ENCODE results near the gene DIS3L.
A peak's percentile ranks its signal among the peaks of the same experiment; 100 is the strongest.
"Not testable (repeated sequence)": the region's sequence is repeated elsewhere in the genome, so short reads cannot be mapped to it uniquely, and the experiment has no call there.

The DIS3L gene

GRCh38 chr15:66278056-66278455 lies 15.3 kb upstream of the DIS3L start:
- DNase-seq (ENCODE audit: low spot score), result no peak

DNA sequence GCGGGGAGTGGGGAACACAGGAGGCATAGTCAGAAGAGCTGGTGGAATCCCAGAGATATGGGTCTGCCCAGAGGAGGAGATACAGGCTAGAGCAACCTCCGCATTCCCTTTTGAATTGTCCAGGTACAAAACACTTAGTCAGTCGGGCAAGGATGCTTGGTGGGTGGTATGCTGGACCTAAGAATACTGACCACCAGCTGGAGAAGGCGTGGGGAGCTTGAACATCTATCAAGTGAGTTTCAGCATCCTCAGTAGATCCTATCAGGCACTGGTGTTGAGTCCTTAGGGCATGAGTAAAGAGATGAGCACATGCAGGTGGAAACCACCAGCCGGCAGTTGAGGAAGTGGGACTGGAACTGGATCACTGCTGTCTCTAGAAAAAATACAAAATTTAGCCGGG lies 14.7 kb upstream of the DIS3L start:
- DNase-seq (ENCODE audit: low spot score), result no peak

DNA sequence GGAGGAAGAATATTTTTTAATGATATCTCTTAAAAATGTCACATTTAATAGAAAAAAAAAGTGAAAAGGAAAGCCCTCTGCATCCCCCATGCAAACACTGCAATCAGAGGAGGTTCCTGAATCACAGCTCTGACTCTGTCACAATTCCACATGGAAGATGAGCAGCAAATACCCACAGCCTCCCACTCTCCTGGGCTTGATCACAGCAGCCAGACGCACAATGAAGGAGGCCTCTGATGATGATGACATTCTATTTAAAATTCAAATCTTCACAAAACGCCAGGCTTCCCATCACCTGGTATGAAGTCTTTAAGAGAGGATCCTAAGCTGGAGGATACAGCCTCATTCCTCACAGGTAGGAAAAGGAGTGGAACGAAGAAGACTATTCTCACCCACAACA lies 9.1 kb upstream of the DIS3L start:
- DNase-seq (ENCODE audit: low spot score), result no peak

DNA sequence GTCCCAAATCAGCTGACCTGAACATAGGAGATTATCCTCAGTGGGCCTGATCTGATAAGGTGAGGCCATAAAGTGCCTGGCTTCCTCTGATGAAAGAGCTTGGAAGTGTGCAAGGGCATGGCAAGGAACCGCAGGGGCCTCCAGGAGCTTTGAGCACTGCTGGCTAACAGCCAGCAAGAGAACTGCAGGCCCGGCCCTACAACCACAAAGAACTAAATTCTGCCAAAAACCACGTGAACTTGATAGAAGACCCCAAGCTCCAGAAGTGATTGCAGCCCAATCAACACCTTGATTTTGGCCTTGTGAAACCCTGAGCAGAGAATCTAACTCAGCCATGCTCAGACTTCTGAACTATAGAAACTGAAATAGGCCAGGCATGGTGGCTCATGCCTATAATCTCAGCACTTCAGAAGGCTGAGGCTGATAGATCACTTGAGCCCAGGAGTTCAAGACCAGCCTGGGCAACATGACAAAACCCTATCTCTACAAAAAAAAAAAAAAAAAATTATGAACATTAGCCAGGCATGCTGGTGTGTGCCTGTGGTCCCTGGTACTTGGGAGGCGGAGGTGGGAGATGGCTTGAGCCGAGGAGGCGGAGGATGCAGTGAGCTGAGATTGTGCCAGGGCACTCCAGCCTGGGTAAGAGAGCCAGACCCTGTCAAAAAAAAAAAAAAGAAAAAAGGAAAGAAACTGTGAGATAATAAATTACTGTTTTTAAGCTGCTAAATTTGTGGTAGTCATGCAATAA lies 7.7 kb upstream of the DIS3L start:
- no peak for DNase-seq (ENCODE audit: low spot score)

DNA sequence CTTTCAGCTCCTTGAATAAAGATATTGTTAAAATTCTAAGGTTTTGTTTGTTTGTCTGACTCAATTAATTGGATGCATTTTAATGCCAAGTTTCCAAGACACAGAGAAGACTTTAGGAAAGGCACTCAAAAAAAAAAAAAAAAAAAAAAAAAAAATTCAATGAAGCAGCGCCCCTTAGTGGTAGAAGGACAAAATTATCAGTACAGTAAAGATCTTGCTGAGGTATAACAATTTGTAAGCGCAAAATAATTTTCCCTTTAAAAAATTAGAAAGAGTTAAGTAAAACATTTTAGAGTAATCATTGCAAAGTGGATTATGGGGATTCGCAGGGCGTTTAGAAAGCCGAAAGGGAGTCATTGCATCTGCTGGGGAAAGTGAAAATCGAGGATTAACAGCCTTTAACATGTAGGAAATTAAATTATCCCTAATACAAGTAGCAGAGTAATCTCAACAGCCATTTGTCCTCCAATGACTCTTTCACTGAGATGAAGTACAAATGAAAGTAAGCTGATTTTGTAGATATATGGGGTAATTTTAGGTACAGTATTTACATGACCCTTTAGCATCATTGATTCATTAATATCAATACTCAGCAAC lies 5.8 kb upstream of the DIS3L start:
- DNase-seq (ENCODE audit: low spot score), result peak; percentile 5

- DNase-seq (ENCODE audit: low spot score), result no peak
Observed at GRCh38 chr15:66288093-66288492, 5.3 kb upstream of the DIS3L start.

GRCh38 chr15:66288551-66289185 lies 4.7 kb upstream of the DIS3L start:
- no peak for DNase-seq (ENCODE audit: low spot score)

DNA sequence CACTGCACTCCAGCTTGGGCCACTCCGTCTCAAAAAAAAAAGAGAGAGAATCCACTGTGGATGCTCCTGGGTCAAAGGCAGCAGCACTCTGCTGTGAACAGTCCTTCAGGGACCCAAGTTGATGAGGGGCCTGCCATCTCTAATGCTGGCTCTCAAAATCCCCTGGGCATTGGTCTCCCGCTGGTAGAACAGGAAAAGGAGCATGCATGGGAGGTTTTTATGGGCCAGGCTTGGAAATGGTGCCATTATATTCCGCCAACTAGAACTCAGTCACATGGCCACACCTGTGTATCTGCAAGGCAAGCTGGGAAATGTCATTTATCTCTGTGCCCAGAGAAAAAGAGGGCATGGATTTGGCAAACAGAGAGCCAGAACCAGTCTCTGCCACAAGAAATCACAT lies 3.4 kb upstream of the DIS3L start:
- DNase-seq (ENCODE audit: low spot score), result no peak

DNA sequence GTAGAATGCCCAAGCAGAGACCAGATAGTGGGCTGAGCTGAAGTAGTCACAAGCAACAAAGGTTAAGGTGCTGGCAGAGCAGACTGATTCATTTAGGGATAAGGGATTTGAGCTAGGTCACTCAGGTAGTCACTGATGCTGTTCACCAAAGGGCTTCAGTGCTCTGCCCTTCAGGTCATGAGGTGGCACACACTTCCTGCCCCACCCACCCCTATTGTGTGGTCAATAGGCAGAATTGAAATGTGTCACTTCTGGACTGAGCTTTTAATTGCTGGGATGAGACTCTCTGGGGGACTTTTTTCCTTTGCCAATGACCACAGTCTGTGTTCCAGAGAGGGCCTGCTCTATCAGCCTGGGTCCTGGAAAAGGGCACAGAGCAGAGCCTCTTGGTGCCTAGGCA lies 2.9 kb upstream of the DIS3L start:
- DNase-seq (ENCODE audit: low spot score), result no peak

DNA sequence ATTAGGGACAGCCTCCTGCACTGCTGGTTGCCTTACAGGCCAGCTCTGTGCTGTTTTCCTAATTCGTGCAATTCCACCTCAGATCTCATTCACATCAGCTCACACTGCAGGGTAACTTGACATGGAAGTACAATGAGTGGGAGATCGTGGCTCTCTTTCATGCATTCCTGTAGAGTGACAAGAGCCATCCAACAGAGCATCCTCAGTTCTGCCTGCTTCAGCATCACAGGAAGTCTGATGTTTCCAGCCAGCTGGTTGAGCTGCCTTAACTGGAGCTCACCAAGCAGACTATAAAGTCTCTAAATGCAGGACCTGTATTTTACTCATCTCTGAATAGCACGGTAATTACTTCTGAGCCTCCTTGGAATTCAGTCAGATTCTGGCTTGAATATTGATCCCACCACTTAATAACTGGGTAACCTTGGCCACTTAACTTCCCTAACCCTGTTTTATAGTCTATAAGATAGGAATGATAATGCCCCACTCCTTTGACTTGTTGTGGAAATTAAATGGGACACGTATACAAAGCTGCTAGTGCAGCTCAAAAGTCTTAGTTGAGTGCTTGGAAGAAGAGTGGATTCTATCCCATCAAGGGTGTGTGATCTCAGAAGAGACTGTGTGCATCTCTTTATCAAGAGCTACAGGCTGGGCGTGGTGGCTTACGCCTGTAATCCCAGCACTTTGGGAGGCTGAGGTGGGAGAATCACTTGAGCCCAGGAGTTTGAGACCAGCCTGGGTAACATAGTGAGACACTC lies 1.4 kb upstream of the DIS3L start:
- no peak for DNase-seq (ENCODE audit: low spot score)

DNA sequence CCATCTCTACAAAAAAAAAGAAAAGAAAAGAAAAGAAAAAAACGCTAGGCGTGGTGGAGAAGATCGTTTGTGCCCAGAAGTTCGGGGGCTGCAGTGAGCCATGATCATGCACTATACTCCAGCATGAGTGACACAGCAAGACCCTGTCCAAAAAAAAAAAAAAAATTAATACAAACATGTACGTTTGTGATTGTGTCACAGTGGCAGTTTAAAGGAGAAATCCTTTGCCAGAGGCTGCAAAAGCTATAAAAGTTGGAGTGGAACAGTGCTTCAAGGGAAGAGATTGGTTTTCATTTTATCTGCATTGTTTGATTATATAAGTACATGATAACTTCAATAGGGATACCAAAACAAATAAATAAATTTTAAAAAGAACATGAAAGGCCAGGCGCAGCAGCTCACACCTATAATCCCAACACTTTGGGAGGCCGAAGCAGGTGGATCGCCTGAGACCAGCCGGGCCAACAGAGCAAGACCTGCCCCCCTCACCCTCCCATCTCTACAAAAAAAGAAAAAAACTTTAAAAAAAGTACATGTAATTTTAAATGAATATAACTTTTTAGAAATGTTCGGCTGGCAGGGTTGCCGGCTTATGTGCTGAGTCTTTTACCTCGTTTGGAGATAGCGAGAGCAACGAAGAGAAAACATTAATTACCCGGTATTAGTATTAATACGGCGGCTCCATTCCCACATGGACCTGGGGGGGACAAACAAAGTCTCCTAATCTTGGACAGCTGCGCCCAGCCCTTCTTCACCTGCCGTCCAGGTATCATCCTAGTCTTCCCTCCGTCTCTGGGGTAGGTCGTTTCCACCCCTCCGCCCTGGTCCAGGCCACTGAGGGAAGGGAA lies 573 bp upstream of the DIS3L start:
- no peak for DNase-seq (ENCODE audit: low spot score)

DNA sequence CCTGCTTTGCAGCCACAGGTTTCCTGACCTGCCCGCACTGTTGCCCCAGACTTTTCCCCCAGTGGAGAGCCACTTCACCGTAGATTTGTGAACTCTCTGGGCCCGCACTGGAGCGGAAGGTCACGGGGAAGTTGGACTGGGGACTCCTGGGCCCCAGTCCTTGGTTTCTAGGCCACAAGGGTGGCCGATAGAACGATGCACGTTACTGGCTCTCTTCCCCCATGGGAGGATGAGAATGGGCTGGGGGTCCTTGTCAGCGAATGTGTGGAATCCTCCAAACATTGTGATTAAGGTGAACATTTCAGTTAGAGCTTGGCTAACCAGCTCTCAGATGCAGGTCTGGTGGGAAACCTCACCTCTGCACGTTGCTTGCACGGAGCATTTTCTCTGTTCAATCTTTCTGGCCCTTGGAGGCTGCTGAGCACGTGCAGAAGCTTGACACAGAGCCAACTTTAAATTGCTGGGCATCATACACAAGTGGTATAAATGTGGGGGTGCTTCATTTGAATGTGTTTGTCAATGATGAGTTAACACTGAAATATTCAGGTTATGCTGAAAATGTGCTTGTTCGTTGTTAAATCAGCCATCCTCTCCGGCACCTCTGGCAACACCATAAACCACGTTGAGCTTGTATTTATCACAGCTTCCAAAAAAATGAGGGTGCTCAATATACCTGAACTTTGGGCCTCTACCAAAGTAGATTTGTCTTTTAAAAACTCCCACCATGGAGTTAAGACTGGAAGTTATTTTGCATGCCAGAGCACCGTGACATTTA lies 976 bp downstream of the DIS3L start:
- peak; percentile 17 for DNase-seq (ENCODE audit: low spot score)

- no peak for DNase-seq (ENCODE audit: low spot score)
Observed at GRCh38 chr15:66294932-66295235, 1.5 kb downstream of the DIS3L start.

- no peak for DNase-seq (ENCODE audit: low spot score)
Observed at GRCh38 chr15:66296186-66296585, 2.8 kb downstream of the DIS3L start.

DNA sequence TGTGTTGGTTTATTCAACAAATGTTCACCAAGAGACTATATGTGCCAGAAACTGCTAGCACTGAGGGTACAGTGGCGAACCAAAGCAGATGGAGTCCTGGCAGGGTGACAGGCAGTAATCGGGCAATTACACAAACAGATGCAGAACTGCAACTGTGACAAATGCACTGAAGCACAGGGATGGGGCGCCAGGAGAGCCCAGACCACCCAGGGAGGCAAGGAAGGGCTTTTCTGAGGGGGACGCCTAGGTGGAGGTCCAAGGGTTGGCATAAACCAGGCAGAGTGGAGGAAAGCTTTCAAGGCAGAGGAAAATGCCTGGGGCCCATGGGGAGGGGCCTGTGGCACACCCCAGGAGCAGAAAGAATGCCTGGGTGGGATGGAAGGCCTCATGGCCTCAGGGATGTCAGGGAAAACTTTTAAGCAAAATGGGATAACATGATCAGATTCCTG lies 5.5 kb downstream of the DIS3L start:
- DNase-seq (ENCODE audit: low spot score), result no peak

DNA sequence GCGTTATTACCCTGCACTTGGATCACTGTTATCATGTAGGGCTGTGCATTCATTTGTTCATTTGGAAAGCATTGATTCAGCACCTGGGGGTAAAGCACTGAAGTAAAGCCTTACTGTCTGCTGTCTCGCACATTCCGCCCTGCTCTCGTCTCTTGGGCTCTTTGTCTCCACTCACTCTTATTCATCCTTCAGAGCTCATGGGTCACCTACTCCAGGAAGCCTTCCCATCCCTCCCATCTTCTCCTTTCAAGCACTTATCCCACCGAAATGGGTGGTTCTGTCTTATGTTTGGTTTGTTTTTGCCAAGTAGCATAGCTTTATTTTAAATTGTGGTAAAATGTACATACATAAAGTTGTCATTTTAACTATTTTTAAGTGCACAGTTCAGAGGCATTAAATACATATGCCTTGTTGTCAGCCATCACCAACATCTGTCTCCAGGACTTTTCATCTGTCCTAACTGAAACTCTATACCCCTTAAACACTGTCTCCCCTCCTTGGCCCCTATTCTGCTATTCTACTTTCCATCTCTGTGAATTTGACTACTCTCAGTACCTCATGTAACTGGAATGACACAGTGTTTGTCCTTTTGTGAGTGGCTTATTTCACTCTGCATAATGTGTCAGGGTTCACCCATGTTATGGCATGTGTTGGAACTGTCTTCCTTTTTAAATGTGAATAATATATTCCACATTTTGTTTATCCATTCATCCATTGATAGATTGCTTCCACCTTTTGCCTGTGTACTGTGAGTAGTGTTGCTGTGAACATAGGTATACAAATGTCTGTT lies 9.3 kb downstream of the DIS3L start:
- DNase-seq (ENCODE audit: low spot score), result no peak

DNA sequence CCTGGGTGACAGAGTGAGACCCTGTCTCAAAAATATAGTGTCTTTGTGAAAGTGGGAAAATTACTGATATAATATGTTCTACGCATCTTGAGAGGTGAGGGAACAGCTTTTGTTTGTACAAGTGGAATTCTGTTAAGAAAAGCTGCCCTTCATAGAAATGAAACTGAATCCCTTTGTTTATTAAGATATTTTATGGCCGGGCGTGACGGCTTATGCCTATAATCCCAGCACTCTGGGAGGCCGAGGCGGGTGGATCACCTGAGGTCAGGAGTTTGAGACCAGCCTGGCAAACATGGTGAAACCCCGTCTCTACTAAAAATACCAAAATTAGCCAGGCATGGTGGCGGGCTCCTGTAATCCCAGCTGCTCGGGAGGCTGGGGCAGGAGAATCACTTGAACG lies 11.1 kb downstream of the DIS3L start:
- DNase-seq (ENCODE audit: low spot score), result not testable (repeated sequence)

DNA sequence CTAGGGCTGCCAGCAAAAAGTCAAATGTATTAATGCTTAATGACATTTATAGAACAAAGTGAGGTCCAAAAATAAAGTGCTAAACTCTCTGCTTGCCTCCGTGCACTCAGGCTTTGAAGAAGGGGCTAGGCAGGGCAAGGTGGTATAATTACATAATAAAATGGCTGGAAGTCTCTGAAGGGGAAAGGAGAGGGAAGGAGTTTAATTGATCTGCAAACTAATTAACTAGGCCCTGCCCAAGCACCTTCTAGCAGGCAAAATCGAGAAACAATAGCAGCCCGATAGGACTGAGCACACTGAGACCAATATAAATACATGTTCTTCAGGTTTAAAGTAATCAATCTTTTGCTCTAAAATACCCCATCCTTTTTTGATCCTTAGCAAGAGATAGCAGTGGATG lies 13.0 kb downstream of the DIS3L start:
- DNase-seq (ENCODE audit: low spot score), result no peak

DNA sequence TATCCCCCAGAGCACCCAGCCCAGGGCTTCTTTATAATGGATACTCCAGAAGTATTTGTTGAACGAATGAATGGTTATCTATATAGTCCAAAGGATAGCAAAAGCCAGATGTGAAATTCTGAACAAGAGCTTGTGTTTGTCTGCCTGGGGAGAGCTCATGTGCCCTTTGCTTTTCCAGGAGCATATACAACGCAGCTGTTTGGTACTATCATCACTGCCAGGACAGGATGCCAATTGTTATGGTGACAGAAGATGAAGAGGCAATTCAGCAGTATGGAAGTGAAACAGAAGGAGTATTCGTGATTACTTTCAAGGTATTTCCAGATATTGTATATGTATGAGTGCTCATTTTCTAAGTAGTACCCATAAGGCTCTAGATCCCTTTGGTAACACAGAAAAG lies 15.2 kb downstream of the DIS3L start:
- no peak for DNase-seq (ENCODE audit: low spot score)

GRCh38 chr15:66309828-66310227 lies 16.5 kb downstream of the DIS3L start:
- DNase-seq (ENCODE audit: low spot score), result no peak

All from CD4-positive, alpha-beta T cell treated with Interleukin-6 at 100 ng/mL for 8 hours (primary cell).